K562 treated with DMSO at 1 percent for 24 hours (cell line): ENCODE data around the gene OGT. TPM values are rescaled to one million over a fixed set of nuclear protein-coding genes. Genes with fewer than 3 reads are reported as not detected.

Source experiments
- total RNA-seq: library from RNA; unstranded; fragments of 300-600 nt; gene quantifications from 2 replicates; pipeline ENCODE4 v1.2.3, GENCODE V29; 2022; ENCODE audit warnings: low read depth; ENCODE audit not compliant: insufficient read depth

Gene OGT
- total RNA-seq, result 45.8 and 46.7 TPM in 2 replicates

GRCh38 chrX:71532753-71533425 lies at the start of gene OGT:
OGT (plus strand) TSS chrX:71533104; CDS start chrX:71533300, 196 bp downstream.

GRCh38 chrX:71578253-71579135 lies 45.6 kb downstream of the OGT start, which contains the start of gene GCNA:
GCNA (plus strand) TSS chrX:71578437; CDS start chrX:71580822, 2,385 bp downstream.

GRCh38 chrX:71618303-71618721 lies 85.4 kb downstream of the OGT start, which contains the start of gene CXCR3:
CXCR3 (minus strand) TSS chrX:71618511; CDS start chrX:71618449, 62 bp downstream.

Other genes with a start within 250 kb of the OGT start
- gene NONO, start 249.5 kb upstream of the OGT start, total RNA-seq, result 324 and 330 TPM in 2 replicates
- 0.72 TPM in 1 of 2 replicates, not detected in the other for gene ITGB1BP2, start 231.4 kb upstream of the OGT start, total RNA-seq
- gene TAF1, start 166.7 kb upstream of the OGT start, total RNA-seq, result 15.4 and 17.9 TPM in 2 replicates
- 1.3 and 2.6 TPM in 2 replicates for gene GCNA, start 45.3 kb downstream of the OGT start, total RNA-seq
- not detected in 2 replicates for gene CXCR3, start 85.4 kb downstream of the OGT start, total RNA-seq
- gene CXorf49, start 185.2 kb downstream of the OGT start, total RNA-seq, result not detected in 2 replicates
- not detected in 2 replicates for gene CXorf49B, start 230.2 kb downstream of the OGT start, total RNA-seq